Caco-2 (cell line): ENCODE measurements around the gene FNBP1. TPM values are rescaled to one million over a fixed set of nuclear protein-coding genes. Genes with fewer than 3 reads are reported as not detected.

Source experiments
- BruUV-seq: library from RNA; stranded (reverse); fragments of 400-500 nt; replicated peaks from 2 replicates; lab custom pipeline; 2021; lab: Mats Ljungman, UMichigan
- CTCF ChIA-PET: fragments of 300-600 bp; sonication (Branson Sonifier 250); formaldehyde crosslinking; loops from one replicate; lab custom pipeline; 2022; ENCODE audit warnings: antibody characterized with exemption; lab: Charles Lee
- POLR2A ChIA-PET: fragments of 300-600 bp; sonication (Branson Sonifier 250); formaldehyde crosslinking; loops from one replicate; lab custom pipeline; 2022; ENCODE audit warnings: antibody characterized with exemption; lab: Charles Lee
- DNase-seq, 2 experiments: peaks; one replicate each; pipeline versions ENCODE4 v3.0.0 to v3.0.0-alpha.2; 2020 to 2022
- H3K27me3 ChIP-seq: replicated peaks from 2 replicates; pipeline ENCODE4 v1.6.0; 2011; ENCODE audit warnings: low read length; ENCODE audit not compliant: control insufficient read depth, insufficient read depth
- H3K36me3 ChIP-seq: 2 replicates; pipeline ENCODE4 v1.5.1; 2011; ENCODE audit warnings: low read length; ENCODE audit not compliant: control insufficient read depth, insufficient read depth
- H3K4me1 ChIP-seq: fragments of 250-450 bp; sonication (Bioruptor Pico); 2 replicates; pipeline ENCODE4 v1.5.1; 2020; ENCODE audit warnings: mild to moderate bottlenecking
- H3K4me3 ChIP-seq: 2 replicates; pipeline ENCODE4 v1.5.1; 2011; ENCODE audit warnings: low read depth, mild to moderate bottlenecking, control low read depth, low read length
- H3K9me3 ChIP-seq: fragments of 250-450 bp; sonication (Bioruptor Pico); 2 replicates; pipeline ENCODE4 v1.5.1; 2020; ENCODE audit warnings: mild to moderate bottlenecking, moderate library complexity
- H3K27ac Mint-ChIP-seq: one replicate; pipeline ENCODE4 v1.8.0; 2022; ENCODE audit warnings: mixed read lengths; ENCODE audit not compliant: unreplicated experiment
- H3K27me3 Mint-ChIP-seq: one replicate; pipeline ENCODE4 v1.8.0; 2022; ENCODE audit warnings: mixed read lengths; ENCODE audit not compliant: insufficient read depth, unreplicated experiment
- H3K36me3 Mint-ChIP-seq: one replicate; pipeline ENCODE4 v1.8.0; 2022; ENCODE audit warnings: mild to moderate bottlenecking, mixed read lengths; ENCODE audit not compliant: insufficient read depth, unreplicated experiment
- H3K4me1 Mint-ChIP-seq: one replicate; pipeline ENCODE4 v1.8.0; 2022; ENCODE audit warnings: low read depth, mixed read lengths; ENCODE audit not compliant: unreplicated experiment
- H3K4me3 Mint-ChIP-seq: one replicate; pipeline ENCODE4 v1.8.0; 2022; ENCODE audit warnings: mild to moderate bottlenecking, moderate library complexity, mixed read lengths; ENCODE audit not compliant: unreplicated experiment
- H3K9me3 Mint-ChIP-seq: one replicate; pipeline ENCODE4 v1.8.0; 2022; ENCODE audit warnings: mixed read lengths; ENCODE audit not compliant: unreplicated experiment
- intact Hi-C: fragments of 100-400 bp; cut with micrococcal nuclease; formaldehyde crosslinking; loops from one replicate; pipeline ENCODE4 v1.10.0; 2022; ENCODE audit not compliant: unreplicated experiment
- total RNA-seq: library from RNA; stranded (reverse); gene quantifications from 2 replicates; pipeline ENCODE4 v1.2.3, GENCODE V29; 2022
- TF ChIP-seq, protein P1 (sequence below), 2 experiments: fragments of 200-600 bp in 1 of 2; IDR thresholded peaks; 1 replicate in 1 of 2; 2 replicates in 1 of 2; pipeline versions ENCODE4 v1.5.1 to v1.8.0; 2011 to 2022; ENCODE audit warnings: antibody characterized with exemption in 1 of 2, control low read depth in 1 of 2, inconsistent platforms in 1 of 2, low read depth in 1 of 2, low read length in 1 of 2, mild to moderate bottlenecking in 1 of 2, moderate library complexity in 1 of 2; ENCODE audit not compliant: insufficient read depth in 1 of 2, severe bottlenecking in 1 of 2, unreplicated experiment in 1 of 2

FNBP1 gene
- total RNA-seq, 1 experiment from 2014 or later, result 33.2 TPM

DNA sequence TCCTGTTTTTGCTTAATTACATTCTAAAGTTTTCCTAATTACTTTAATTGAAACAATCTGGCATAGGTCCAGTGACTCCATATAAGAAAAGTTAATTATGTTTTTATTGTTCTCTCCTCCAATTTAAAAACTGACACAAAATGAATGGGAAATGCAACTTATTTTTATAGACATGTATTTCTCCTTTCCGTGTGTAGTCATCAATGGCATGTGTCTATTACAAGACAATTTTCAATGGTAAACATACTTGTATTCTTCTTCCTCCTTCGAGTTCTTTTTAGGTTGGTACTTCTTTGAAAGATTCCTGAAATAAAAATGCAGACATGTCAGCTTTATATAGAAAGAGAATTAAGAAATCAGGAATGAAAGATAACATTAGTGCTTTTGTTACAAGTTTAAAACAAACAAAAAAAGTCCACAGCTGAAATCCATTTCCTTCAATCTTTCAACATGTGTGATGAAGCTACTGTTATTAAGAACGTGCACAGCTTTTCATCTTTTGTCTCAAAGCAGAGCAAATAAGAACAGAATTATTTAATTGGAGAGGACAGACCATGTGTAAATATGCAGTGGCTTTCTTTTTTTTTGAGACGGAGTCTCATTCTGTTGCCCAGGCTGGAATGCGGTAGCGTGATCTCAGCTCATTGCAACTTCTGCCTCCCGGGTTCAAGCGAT is 63.8 kb downstream of the FNBP1 start:
- Mint-ChIP-seq H3K27ac (no peak overlapping the region), H3K27me3 (no peaks in the 10 kb centered on the region), H3K4me3 (no peak overlapping the region), H3K9me3 (no peaks in the 10 kb centered on the region), H3K36me3 (peaks cover 7% of the 10 kb centered on the region), H3K4me1 (no peaks in the 10 kb centered on the region)
- intact Hi-C loops, result no loop called here
- BruUV-seq, result no TSS peak
- DNase-seq, result no peak
- TF ChIP-seq, protein P1, sequence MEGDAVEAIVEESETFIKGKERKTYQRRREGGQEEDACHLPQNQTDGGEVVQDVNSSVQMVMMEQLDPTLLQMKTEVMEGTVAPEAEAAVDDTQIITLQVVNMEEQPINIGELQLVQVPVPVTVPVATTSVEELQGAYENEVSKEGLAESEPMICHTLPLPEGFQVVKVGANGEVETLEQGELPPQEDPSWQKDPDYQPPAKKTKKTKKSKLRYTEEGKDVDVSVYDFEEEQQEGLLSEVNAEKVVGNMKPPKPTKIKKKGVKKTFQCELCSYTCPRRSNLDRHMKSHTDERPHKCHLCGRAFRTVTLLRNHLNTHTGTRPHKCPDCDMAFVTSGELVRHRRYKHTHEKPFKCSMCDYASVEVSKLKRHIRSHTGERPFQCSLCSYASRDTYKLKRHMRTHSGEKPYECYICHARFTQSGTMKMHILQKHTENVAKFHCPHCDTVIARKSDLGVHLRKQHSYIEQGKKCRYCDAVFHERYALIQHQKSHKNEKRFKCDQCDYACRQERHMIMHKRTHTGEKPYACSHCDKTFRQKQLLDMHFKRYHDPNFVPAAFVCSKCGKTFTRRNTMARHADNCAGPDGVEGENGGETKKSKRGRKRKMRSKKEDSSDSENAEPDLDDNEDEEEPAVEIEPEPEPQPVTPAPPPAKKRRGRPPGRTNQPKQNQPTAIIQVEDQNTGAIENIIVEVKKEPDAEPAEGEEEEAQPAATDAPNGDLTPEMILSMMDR (IDR thresholded peaks at IDR 0.05; ENCODE audit: insufficient read depth in 1 of 2, low read depth in 1 of 2, low read length in 1 of 2, severe bottlenecking in 1 of 2, unreplicated experiment in 1 of 2), result no peak
- Histone ChIP-seq H3K4me1 (no peaks in the 10 kb centered on the region), H3K4me3 (no peak overlapping the region), H3K36me3 (no peaks in the 10 kb centered on the region), H3K9me3 (no peaks in the 10 kb centered on the region), H3K27me3 (no peaks in the 10 kb centered on the region)
- ChIA-PET CTCF (no interaction called here), POLR2A (interaction anchor here (0.6 to 0.7 kb wide), 2 partner anchors 644 to 872 kb away, joined by 14 to 15 read pairs; no protein-coding TSS in a partner anchor)

DNA sequence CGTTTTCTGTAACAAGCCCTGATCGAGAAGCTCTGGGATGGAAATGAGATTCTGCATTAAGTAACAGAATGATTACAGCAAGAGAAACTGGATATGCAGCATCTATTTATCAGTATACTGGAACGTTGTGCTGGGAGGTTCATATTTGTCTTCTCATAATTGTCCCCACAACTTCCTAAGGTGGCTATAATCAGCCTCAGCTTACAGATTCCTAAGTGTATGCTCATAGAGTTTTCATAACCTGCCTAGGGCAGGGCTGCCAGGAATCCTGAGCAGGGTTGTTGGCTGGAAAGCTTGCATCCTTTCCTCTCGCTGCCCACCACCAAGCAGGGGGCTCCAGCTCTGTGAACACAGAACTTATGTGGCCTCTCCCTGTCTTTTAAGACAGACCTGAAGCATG is 70.2 kb downstream of the FNBP1 start:
- no TSS peak for BruUV-seq
- Mint-ChIP-seq H3K36me3 (peaks cover 10% of the 10 kb centered on the region), H3K27ac (no peak overlapping the region), H3K4me3 (no peak overlapping the region), H3K27me3 (no peaks in the 10 kb centered on the region), H3K4me1 (no peaks in the 10 kb centered on the region), H3K9me3 (no peaks in the 10 kb centered on the region)
- Histone ChIP-seq H3K4me1 (no peaks in the 10 kb centered on the region; the same call in 1 of the 2 replicates), H3K27me3 (no peaks in the 10 kb centered on the region), H3K9me3 (no peaks in the 10 kb centered on the region), H3K36me3 (no peaks in the 10 kb centered on the region), H3K4me3 (no peak overlapping the region)
- TF ChIP-seq, protein P1 (IDR thresholded peaks at IDR 0.05; ENCODE audit: insufficient read depth in 1 of 2, low read depth in 1 of 2, low read length in 1 of 2, severe bottlenecking in 1 of 2, unreplicated experiment in 1 of 2), result no peak
- ChIA-PET POLR2A (no interaction called here), CTCF (no interaction called here)
- DNase-seq, result no peak
- intact Hi-C loops, result no loop called here

DNA sequence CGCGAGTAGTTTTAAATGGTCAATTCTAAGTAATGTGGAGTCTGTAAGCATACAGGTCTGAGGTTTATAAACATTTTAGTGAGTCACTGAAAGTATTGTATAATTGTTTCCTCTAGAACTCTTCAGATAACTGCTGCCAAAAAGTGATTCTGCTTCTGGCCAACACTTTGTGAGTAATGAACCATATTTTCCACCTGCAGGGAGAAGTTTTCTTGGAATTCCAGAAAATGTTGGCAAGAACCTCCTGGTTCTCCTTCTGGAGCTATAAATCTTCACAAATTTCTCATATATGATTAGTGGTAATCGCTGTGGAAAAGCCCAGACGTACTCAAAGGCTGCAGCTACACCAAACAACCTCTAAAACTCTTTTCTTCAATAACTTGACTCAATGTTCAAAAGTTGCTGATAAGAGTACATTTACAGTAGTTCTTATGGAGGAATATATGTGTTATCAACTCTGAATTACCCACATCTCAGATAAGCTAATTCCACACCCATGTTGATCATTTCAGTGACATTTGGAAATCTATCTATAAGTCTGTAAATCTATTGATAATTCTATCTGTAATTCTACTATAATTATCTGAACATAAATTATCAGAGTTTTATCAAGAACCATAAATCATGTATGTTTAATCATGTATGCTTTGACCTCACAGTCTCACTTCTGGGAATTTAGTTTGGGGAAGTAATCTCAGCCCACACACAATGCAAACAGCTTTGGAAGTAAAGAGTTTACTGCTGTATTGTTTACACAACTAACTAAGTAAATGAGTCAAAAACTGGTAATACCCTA is 74.1 kb downstream of the FNBP1 start:
- no peaks in the 10 kb centered on the region for H3K27me3 Mint-ChIP-seq
- intact Hi-C loops, result no loop called here

More for the DNA sequence above, 74.1 kb downstream of the FNBP1 start:
- Mint-ChIP-seq H3K9me3 (no peaks in the 10 kb centered on the region), H3K36me3 (no peaks in the 10 kb centered on the region), H3K4me1 (peaks cover 11% of the 10 kb centered on the region), H3K27ac (no peak overlapping the region), H3K4me3 (no peak overlapping the region)
- Histone ChIP-seq H3K9me3 (no peaks in the 10 kb centered on the region), H3K4me1 (peaks cover 8% of the 10 kb centered on the region; the same call in 1 of the 2 replicates), H3K36me3 (no peaks in the 10 kb centered on the region), H3K27me3 (no peaks in the 10 kb centered on the region), H3K4me3 (no peak overlapping the region)
- ChIA-PET POLR2A (interaction anchor here (0.7 kb wide), 1 partner anchor 70 kb away, joined by 3 read pairs; no protein-coding TSS in a partner anchor), CTCF (interaction anchor here (0.7 kb wide), 1 partner anchor 71 kb away, joined by 4 read pairs; no protein-coding TSS in a partner anchor)
- DNase-seq, result peak in 1 of 2 experiments; percentile 11
- BruUV-seq, result no TSS peak
- TF ChIP-seq, protein P1 (IDR thresholded peaks at IDR 0.05; ENCODE audit: insufficient read depth in 1 of 2, low read depth in 1 of 2, low read length in 1 of 2, severe bottlenecking in 1 of 2, unreplicated experiment in 1 of 2), result no peak
